ENCODE data around the gene ZMYM1.
"Not testable (repeated sequence)": the region's sequence is repeated elsewhere in the genome, so short reads cannot be mapped to it uniquely, and the experiment has no call there.

- not testable (repeated sequence) for TF ChIP-seq CTCF (IDR thresholded peaks at IDR 0.05; ENCODE audit: low read length); EZH2 (IDR thresholded peaks at IDR 0.05; ENCODE audit: borderline replicate concordance, low read length)
Measured at GRCh38 chr1:35142294-35142693, 63.1 kb downstream of the ZMYM1 start.
